B cell (primary cell): ENCODE measurements around the gene PRKN. TPM values are rescaled to one million over a fixed set of nuclear protein-coding genes. Genes with fewer than 3 reads are reported as not detected.

Experiments
- ATAC-seq: fragments of 200-7000 bp; cut with Tn5 transposase; one replicate; pipeline ENCODE4 v1.10.0; 2021; ENCODE audit warnings: low read depth, mild to moderate bottlenecking, moderate number of reproducible peaks, moderate library complexity
- CTCF ChIA-PET: fragments of 350-600 bp; sonication (Branson Sonifier 250); formaldehyde crosslinking; loops from one replicate; lab custom pipeline; 2021; ENCODE audit warnings: antibody characterized with exemption, inconsistent platforms; lab: Charles Lee
- POLR2A ChIA-PET: fragments of 350-600 bp; sonication (Branson Sonifier 250); formaldehyde crosslinking; loops from one replicate; lab custom pipeline; 2021; ENCODE audit warnings: antibody characterized with exemption; lab: Charles Lee
- DNase-seq: peaks from one replicate; pipeline ENCODE4 v3.0.0; 2013
- H2AFZ ChIP-seq: 2 replicates; pipeline ENCODE4 v1.6.1; 2012; ENCODE audit warnings: mild to moderate bottlenecking, low read depth, low read length; ENCODE audit not compliant: insufficient read depth, poor library complexity, severe bottlenecking
- H3K27ac ChIP-seq, 2 donors: 1 replicate in 1 of 2; 2 replicates in 1 of 2; pipeline ENCODE4 v1.5.1; 2012 to 2013; ENCODE audit warnings: low read length in 2 of 2, mild to moderate bottlenecking in 2 of 2, moderate library complexity in 1 of 2
- H3K27me3 ChIP-seq, 4 experiments: fragments of 200-600 bp in 1 of 4; sonication (generic) in 1 of 4; replicated peaks in 1 of 4; 1 replicate in 2 of 4; 2 replicates in 2 of 4; pipeline versions ENCODE4 v1.6.1 to v1.7.0; 2013 to 2016; ENCODE audit warnings: low read length in 3 of 4, mild to moderate bottlenecking in 2 of 4, mixed read lengths in 1 of 4, moderate library complexity in 1 of 4; ENCODE audit not compliant: insufficient read depth in 4 of 4, control insufficient read depth in 3 of 4; ENCODE audit errors: control extremely low read depth in 1 of 4
- H3K36me3 ChIP-seq, 2 experiments: replicated peaks in 1 of 2; 1 replicate in 1 of 2; 2 replicates in 1 of 2; pipeline versions ENCODE4 v1.6.1 to v1.7.1; 2013; ENCODE audit warnings: low read length in 1 of 2; ENCODE audit not compliant: insufficient read depth in 2 of 2, control insufficient read depth in 1 of 2; ENCODE audit errors: control extremely low read depth in 1 of 2, extremely low read depth in 1 of 2
- H3K4me1 ChIP-seq, 2 donors: fragments of 200-600 bp in 1 of 2; sonication (generic) in 1 of 2; 1 replicate in 1 of 2; 2 replicates in 1 of 2; pipeline versions ENCODE4 v1.5.1 to v1.6.1; 2013 to 2017; ENCODE audit warnings: low read length in 2 of 2; ENCODE audit not compliant: control insufficient read depth in 2 of 2, insufficient read depth in 2 of 2
- H3K4me2 ChIP-seq: replicated peaks from 2 replicates; pipeline ENCODE3; 2012; ENCODE audit warnings: mild to moderate bottlenecking, low read depth, low read length; ENCODE audit not compliant: poor library complexity, severe bottlenecking
- H3K4me3 ChIP-seq, 5 experiments: fragments of 200-600 bp in 1 of 5; sonication (generic) in 1 of 5; 1 replicate in 3 of 5; 2 replicates in 2 of 5; pipeline versions ENCODE4 v1.5.1 to v1.7.0; 2011 to 2016; ENCODE audit warnings: low read length in 4 of 5, mild to moderate bottlenecking in 4 of 5, low read depth in 2 of 5, control low read depth in 1 of 5, moderate library complexity in 1 of 5; ENCODE audit not compliant: insufficient read depth in 1 of 5; ENCODE audit errors: control extremely low read depth in 1 of 5, extremely low read depth in 1 of 5
- H3K79me2 ChIP-seq: fragments of 200-600 bp; sonication (generic); one replicate; pipeline ENCODE4 v1.6.0; 2016; ENCODE audit warnings: low read length; ENCODE audit not compliant: control insufficient read depth, insufficient read depth
- H3K9ac ChIP-seq: fragments of 200-600 bp; sonication (generic); 2 replicates; pipeline ENCODE4 v1.6.1; 2017; ENCODE audit warnings: mild to moderate bottlenecking, low read length, moderate library complexity
- H3K9me3 ChIP-seq, 3 donors: one replicate each; pipeline versions ENCODE4 v1.6.1 to v1.7.1; 2013; ENCODE audit warnings: low read length in 2 of 3; ENCODE audit not compliant: control insufficient read depth in 2 of 3, insufficient read depth in 1 of 3; ENCODE audit errors: control extremely low read depth in 1 of 3
- H4K20me1 ChIP-seq: 2 replicates; pipeline ENCODE4 v1.6.0; 2012; ENCODE audit warnings: mild to moderate bottlenecking, low read length; ENCODE audit not compliant: insufficient read depth, control insufficient read depth, poor library complexity, severe bottlenecking
- H3K27ac Mint-ChIP-seq: one replicate; pipeline ENCODE4 v1.8.0; 2021; ENCODE audit warnings: mixed read lengths
- H3K27me3 Mint-ChIP-seq: one replicate; pipeline ENCODE4 v1.8.0; 2021; ENCODE audit warnings: mixed read lengths
- H3K4me1 Mint-ChIP-seq: one replicate; pipeline ENCODE4 v1.8.0; 2021; ENCODE audit warnings: mixed read lengths
- H3K4me3 Mint-ChIP-seq: one replicate; pipeline ENCODE4 v1.8.0; 2021; ENCODE audit warnings: mixed read lengths
- H3K9me3 Mint-ChIP-seq: one replicate; pipeline ENCODE4 v1.8.0; 2022; ENCODE audit warnings: mixed read lengths; ENCODE audit not compliant: insufficient read depth
- EZH2 ChIP-seq: IDR thresholded peaks from 2 replicates; pipeline ENCODE4 v1.6.1; 2012; ENCODE audit warnings: borderline replicate concordance, low read depth, mild to moderate bottlenecking, moderate library complexity, low read length; ENCODE audit not compliant: insufficient read depth, poor library complexity, severe bottlenecking
- WGBS: methylation state at CpG from one replicate; pipeline ENCODE4 v1.1.5; 2013; ENCODE audit warnings: missing lambda C conversion rate; ENCODE audit not compliant: insufficient coverage; 5-methylcytosine and 5-hydroxymethylcytosine counted together
- intact Hi-C: fragments of 100-400 bp; cut with micrococcal nuclease; formaldehyde crosslinking; loops from one replicate; pipeline ENCODE4 v1.10.0; 2022
- polyA plus RNA-seq: library from polyadenylated mRNA; depleted of rRNA; stranded (reverse); fragments of >200 nt; gene quantifications from 2 replicates; pipeline ENCODE4 v1.2.3, GENCODE V29; 2012
- total RNA-seq, 2 donors: library from RNA; stranded (reverse); fragments of 120-200 nt in 1 of 2; gene quantifications; 1 replicate in 1 of 2; 2 replicates in 1 of 2; pipeline versions ENCODE4 v1.2.3 to v1.2.4, GENCODE V29; 2013 to 2022
- TF ChIP-seq, protein P1 (sequence below): fragments of 200-600 bp; IDR thresholded peaks from one replicate; pipeline ENCODE4 v1.8.0; 2022; ENCODE audit warnings: antibody characterized with exemption, mild to moderate bottlenecking

PRKN gene
- total and polyA plus RNA-seq, 2 donors (not counting 1 experiment from before 2014, with no cell fraction given) = 1.6 to 6.2 TPM

DNA sequence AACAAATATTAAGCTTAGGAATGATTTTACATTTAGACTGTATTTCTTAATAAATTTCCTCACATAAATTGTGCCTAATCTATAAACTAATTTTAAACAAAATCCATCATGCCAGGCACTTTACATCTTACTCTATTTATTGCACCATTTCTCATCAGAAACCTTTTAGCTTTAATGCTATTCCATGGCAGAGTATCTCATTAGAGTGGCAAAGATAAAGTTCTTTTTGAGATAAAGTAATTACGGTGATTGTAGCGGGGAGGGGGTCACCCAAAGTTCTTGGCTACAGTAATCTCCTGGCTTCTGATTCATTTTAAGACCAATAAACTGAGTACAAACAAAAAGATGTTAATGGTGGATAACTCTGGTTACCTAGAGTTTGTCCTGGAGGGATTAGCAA lies 532.1 kb downstream of the PRKN start:
- no peak overlapping the region for H3K27ac Mint-ChIP-seq
- Histone ChIP-seq H3K27ac (no peak overlapping the region), H3K9me3 (no peaks in the 10 kb centered on the region), H2AFZ (no peak overlapping the region), H3K79me2 (no peaks in the 10 kb centered on the region), H3K9ac (no peak overlapping the region), H3K4me2 (no peak overlapping the region), H3K4me1 (no peaks in the 10 kb centered on the region), H4K20me1 (no peaks in the 10 kb centered on the region), H3K4me3 (no peak overlapping the region), H3K36me3 (no peaks in the 10 kb centered on the region), H3K27me3 (no peaks in the 10 kb centered on the region)
- H3K4me1 Mint-ChIP-seq = no peaks in the 10 kb centered on the region
- H3K27me3 Mint-ChIP-seq = no peaks in the 10 kb centered on the region
- intact Hi-C loops = no loop called here
- CTCF ChIA-PET = no interaction called here
- no peak overlapping the region for H3K4me3 Mint-ChIP-seq
- no CpG with 5 or more reads among the region's 2 CpGs for WGBS
- DNase-seq (no peak), ATAC-seq (no peak)
- POLR2A ChIA-PET = no interaction called here
- TF ChIP-seq, protein P1, sequence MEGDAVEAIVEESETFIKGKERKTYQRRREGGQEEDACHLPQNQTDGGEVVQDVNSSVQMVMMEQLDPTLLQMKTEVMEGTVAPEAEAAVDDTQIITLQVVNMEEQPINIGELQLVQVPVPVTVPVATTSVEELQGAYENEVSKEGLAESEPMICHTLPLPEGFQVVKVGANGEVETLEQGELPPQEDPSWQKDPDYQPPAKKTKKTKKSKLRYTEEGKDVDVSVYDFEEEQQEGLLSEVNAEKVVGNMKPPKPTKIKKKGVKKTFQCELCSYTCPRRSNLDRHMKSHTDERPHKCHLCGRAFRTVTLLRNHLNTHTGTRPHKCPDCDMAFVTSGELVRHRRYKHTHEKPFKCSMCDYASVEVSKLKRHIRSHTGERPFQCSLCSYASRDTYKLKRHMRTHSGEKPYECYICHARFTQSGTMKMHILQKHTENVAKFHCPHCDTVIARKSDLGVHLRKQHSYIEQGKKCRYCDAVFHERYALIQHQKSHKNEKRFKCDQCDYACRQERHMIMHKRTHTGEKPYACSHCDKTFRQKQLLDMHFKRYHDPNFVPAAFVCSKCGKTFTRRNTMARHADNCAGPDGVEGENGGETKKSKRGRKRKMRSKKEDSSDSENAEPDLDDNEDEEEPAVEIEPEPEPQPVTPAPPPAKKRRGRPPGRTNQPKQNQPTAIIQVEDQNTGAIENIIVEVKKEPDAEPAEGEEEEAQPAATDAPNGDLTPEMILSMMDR = no peak
- no peak for TF ChIP-seq EZH2
- no peaks in the 10 kb centered on the region for H3K9me3 Mint-ChIP-seq

- ChIA-PET POLR2A (no interaction called here), CTCF (no interaction called here)
- no peaks in the 10 kb centered on the region for H3K4me1 Mint-ChIP-seq
- H3K27me3 Mint-ChIP-seq = no peaks in the 10 kb centered on the region
- no peak for TF ChIP-seq EZH2
- TF ChIP-seq, protein P1 = no peak
- Histone ChIP-seq H3K4me1 (no peaks in the 10 kb centered on the region), H3K79me2 (no peaks in the 10 kb centered on the region), H4K20me1 (no peaks in the 10 kb centered on the region), H3K36me3 (no peaks in the 10 kb centered on the region), H2AFZ (no peak overlapping the region), H3K4me2 (no peak overlapping the region), H3K27ac (no peak overlapping the region), H3K9ac (no peak overlapping the region), H3K4me3 (no peak overlapping the region), H3K9me3 (no peaks in the 10 kb centered on the region), H3K27me3 (no peaks in the 10 kb centered on the region)
- DNase-seq (no peak), ATAC-seq (no peak)
- H3K4me3 Mint-ChIP-seq = no peak overlapping the region
- WGBS = 87% methylated on average over 5 of the region's 6 CpGs
- H3K27ac Mint-ChIP-seq = no peak overlapping the region
- no peaks in the 10 kb centered on the region for H3K9me3 Mint-ChIP-seq
- intact Hi-C loops = no loop called here
Observed at GRCh38 chr6:162190981-162191380, 536.6 kb downstream of the PRKN start.
